Left ventricle myocardium inferior (tissue), 1 donor: ENCODE results near the gene NCLN. TPM values are rescaled to one million over a fixed set of nuclear protein-coding genes. Genes with fewer than 3 reads are reported as not detected.

Experiments
- DNase-seq: peaks from one replicate; pipeline ENCODE4 v3.0.0-alpha.2; 2020
- H3K27ac ChIP-seq: fragments of 200-600 bp; replicated peaks from 2 replicates; pipeline ENCODE4 v1.8.0; 2021
- H3K27me3 ChIP-seq: fragments of 200-600 bp; 2 replicates; pipeline ENCODE4 v1.8.0; 2021; ENCODE audit warnings: low read depth
- H3K36me3 ChIP-seq: fragments of 200-600 bp; 2 replicates; pipeline ENCODE4 v1.8.0; 2021
- H3K4me1 ChIP-seq: fragments of 200-600 bp; 2 replicates; pipeline ENCODE4 v1.8.0; 2021
- H3K4me3 ChIP-seq: fragments of 200-600 bp; 2 replicates; pipeline ENCODE4 v1.8.0; 2021; ENCODE audit warnings: mild to moderate bottlenecking, moderate library complexity
- H3K9me3 ChIP-seq: fragments of 200-600 bp; replicated peaks from 2 replicates; pipeline ENCODE4 v1.8.0; 2021
- CTCF ChIP-seq: fragments of 200-600 bp; IDR thresholded peaks from 2 replicates; pipeline ENCODE4 v1.8.0; 2021; ENCODE audit warnings: antibody characterized with exemption, mild to moderate bottlenecking, borderline replicate concordance
- intact Hi-C: fragments of 100-400 bp; cut with micrococcal nuclease; formaldehyde crosslinking; loops from one replicate; pipeline ENCODE4 v1.11.0; 2022
- total RNA-seq: library from RNA; stranded (reverse); fragmentation: NEBNext Ultra II Directional; extraction: Animal tissue kit (Norgen Biotek cat#: 25700); gene quantifications from one replicate; pipeline ENCODE4 v1.2.1, GENCODE V29; 2021
- donor health status: DM: no; HTN: yes; CAD: no; lungs with severe emphysema.

NCLN gene
- total RNA-seq, 1 donor from 2014 or later = 28.3 TPM

GRCh38 chr19:3187662-3188511 is 2.2 kb downstream of the NCLN start:
- DNase-seq = no peak
- no peaks in the 10 kb centered on the region for H3K27me3 ChIP-seq
- no peak for TF ChIP-seq CTCF
- H3K36me3 ChIP-seq = peaks cover 4% of the 10 kb centered on the region
- no peak overlapping the region for H3K27ac ChIP-seq
- H3K4me1 ChIP-seq = peaks cover 44% of the 10 kb centered on the region
- peak overlapping the region; percentile 87 for H3K4me3 ChIP-seq
- no peaks in the 10 kb centered on the region for H3K9me3 ChIP-seq
- intact Hi-C loops = no loop called here

GRCh38 chr19:3188627-3189596 is 3.2 kb downstream of the NCLN start:
- DNase-seq = no peak

GRCh38 chr19:3189702-3190469 is 4.2 kb downstream of the NCLN start:
- no peak overlapping the region for H3K27ac ChIP-seq
- no peaks in the 10 kb centered on the region for H3K27me3 ChIP-seq
- H3K36me3 ChIP-seq = peaks cover 14% of the 10 kb centered on the region
- no peaks in the 10 kb centered on the region for H3K9me3 ChIP-seq
- intact Hi-C loops = no loop called here
- no peak overlapping the region for H3K4me3 ChIP-seq
- peaks cover 42% of the 10 kb centered on the region for H3K4me1 ChIP-seq
- TF ChIP-seq CTCF = no peak
- no peak for DNase-seq

More at GRCh38 chr19:3188627-3189596, 3.2 kb downstream of the NCLN start:
- TF ChIP-seq CTCF = no peak
- no peak overlapping the region for H3K4me3 ChIP-seq
- no peak overlapping the region for H3K27ac ChIP-seq
- H3K27me3 ChIP-seq = no peaks in the 10 kb centered on the region
- no peaks in the 10 kb centered on the region for H3K9me3 ChIP-seq
- H3K36me3 ChIP-seq = peaks cover 14% of the 10 kb centered on the region
- peaks cover 44% of the 10 kb centered on the region for H3K4me1 ChIP-seq
- intact Hi-C loops = no loop called here

- no peak for DNase-seq
- H3K36me3 ChIP-seq = peaks cover 14% of the 10 kb centered on the region
- intact Hi-C loops = no loop called here
- H3K4me3 ChIP-seq = no peak overlapping the region
- H3K4me1 ChIP-seq = peaks cover 40% of the 10 kb centered on the region
- no peaks in the 10 kb centered on the region for H3K9me3 ChIP-seq
- no peaks in the 10 kb centered on the region for H3K27me3 ChIP-seq
- TF ChIP-seq CTCF = no peak
- H3K27ac ChIP-seq = no peak overlapping the region
Measured at GRCh38 chr19:3190470-3190770, 4.7 kb downstream of the NCLN start.
